NCI-H748 treated with DMSO at 0.1 percent for 48 hours (cell line): ENCODE results near the gene AMFR.

Experiments used
- DNase-seq: peaks from one replicate; lab custom pipeline; 2025; lab: John Stamatoyannopoulos, UW

AMFR gene

DNA sequence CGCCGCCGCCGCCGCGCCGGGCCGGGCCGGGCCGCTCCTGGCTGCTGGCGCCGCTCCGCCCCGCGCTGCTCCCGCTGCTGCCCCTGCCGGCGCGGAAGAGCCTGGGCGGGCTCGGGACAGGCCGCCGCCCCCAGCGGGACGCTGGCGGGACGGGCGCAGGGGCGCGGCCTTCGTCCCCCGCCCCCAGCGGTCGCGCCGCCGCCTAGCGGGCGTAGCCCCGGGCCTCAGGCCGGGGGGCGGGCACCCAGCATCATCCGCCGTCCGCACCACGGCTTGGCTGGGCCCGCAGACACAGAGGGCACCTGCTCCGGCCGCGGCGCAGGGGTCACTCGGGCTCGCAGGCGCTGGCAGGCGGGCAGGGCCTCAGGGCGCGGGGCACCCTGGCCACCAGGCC, at the start of gene AMFR:
Gene AMFR (minus strand): TSS at position 107 of the 394 bp plus-strand sequence. CDS start 218 bp downstream, outside the sequence.
- DNase-seq = no peak

- DNase-seq = no peak
These were observed 45.3 kb upstream of the AMFR start for GRCh38 chr16:56470666-56471065.

DNA sequence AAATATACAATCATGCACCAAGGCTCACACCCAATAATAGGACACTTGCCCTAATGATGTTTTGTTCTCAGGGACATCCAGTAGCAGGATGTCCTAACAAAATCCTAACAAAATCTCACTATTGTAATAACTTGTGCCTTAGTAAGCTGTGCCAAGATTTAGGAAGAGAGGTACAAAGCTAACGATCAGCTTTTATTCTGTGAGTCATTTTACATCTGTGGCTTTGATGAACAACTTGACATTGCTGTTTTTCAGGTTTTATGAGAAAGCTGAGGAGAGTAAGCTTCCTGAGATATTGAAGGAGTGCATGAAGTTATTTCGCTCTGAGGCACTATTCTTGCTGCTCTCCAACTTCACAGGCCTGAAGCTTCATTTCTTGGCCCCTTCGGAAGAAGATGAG, 44.9 kb upstream of the AMFR start:
- no peak for DNase-seq

DNA sequence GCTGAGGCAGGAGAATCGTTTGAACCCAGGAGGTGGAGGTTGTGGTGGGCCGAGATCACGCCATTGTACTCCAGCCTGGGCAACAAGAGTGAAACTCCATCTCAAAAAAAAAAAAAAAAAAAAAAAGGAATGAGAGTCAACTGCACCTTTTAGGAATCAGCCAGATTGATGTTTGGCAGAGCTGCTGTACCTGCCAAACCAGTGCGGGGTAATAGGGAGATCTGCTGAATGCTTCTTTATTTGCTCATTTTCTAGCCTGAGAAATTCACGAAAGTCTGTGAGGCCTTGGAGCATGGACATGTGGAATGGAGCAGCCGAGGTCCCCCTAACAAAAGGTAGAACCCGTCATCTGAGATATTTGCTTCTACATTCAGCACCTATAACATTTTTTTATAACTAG, 44.4 kb upstream of the AMFR start:
- DNase-seq = no peak

GRCh38 chr16:56468800-56469199, 43.5 kb upstream of the AMFR start:
- no peak for DNase-seq

DNA sequence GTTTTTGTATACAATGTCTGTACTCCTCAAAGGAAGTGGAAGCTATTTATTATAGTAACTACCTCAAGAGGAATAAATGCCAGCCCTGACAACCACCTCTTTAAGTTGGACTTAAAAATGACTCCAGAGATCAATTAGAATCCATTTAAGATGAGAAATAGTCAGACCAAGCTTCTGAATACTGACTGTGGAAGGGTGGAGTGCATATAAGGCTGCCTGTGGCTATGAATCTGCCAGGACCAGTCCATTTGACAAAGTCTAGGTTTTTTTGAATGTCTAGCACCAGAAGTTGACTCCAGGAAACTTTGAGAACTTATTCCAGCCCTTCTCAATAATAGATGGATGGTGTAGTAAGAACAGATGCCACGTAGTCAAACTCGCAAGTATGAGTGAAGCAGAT, 41.0 kb upstream of the AMFR start:
- DNase-seq = no peak

DNA sequence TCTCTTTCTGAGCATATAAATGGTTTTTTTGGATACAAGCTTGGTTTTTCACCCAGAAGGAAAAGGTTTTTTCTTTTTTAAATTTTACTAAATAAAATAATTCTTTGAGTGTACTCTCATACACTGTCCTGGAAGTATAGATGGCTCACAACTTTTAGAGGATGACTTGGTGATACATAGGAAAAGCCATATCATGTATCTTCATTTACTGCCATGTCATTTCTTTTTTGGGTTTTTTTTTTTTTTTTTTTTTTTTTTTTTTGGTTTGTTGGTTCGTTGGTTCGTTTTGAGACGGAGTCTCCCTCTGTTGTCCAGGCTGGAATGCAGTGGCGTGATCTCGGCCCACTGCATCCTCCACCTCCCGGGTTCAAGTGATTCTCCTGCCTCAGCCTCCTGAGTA, 37.8 kb upstream of the AMFR start:
- DNase-seq = no peak

DNA sequence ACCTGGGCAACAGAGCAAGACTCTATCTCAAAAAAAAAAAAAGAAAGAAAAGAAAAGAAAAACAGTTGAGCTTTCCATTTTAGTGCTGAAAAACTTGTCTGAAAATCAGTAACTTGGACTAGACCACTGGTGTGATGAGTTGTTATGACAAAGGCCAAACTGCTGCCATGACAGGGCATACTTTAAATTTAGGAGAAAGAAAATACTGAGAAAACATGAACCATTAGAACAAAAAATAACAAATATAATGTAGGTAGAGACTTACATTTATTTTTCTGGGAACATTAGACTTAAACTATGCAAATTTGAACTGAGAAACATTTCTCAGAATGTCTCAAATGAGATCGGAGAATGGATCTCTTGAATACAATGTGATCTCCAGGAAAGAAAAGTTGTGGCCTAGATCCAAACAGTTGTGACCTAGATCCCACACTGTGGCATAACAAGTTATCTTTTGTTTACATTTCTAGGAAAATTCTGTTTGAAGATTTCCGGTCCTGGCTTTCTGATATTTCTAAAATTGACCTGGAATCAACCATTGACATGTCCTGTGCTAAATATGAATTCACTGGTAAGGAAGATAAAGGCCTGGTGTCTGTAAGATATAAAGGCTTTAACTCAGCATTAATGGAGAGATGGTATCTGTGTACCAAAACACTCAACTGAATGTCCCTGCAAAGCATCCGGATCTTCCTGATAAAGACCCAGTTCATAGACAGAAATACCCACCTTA, 36.9 kb upstream of the AMFR start:
- DNase-seq = no peak

GRCh38 chr16:56460101-56460500, 34.8 kb upstream of the AMFR start:
- no peak for DNase-seq

GRCh38 chr16:56457927-56458470, 32.7 kb upstream of the AMFR start:
- DNase-seq = no peak

- DNase-seq = no peak
These were observed 26.7 kb upstream of the AMFR start for GRCh38 chr16:56451753-56452689.

DNA sequence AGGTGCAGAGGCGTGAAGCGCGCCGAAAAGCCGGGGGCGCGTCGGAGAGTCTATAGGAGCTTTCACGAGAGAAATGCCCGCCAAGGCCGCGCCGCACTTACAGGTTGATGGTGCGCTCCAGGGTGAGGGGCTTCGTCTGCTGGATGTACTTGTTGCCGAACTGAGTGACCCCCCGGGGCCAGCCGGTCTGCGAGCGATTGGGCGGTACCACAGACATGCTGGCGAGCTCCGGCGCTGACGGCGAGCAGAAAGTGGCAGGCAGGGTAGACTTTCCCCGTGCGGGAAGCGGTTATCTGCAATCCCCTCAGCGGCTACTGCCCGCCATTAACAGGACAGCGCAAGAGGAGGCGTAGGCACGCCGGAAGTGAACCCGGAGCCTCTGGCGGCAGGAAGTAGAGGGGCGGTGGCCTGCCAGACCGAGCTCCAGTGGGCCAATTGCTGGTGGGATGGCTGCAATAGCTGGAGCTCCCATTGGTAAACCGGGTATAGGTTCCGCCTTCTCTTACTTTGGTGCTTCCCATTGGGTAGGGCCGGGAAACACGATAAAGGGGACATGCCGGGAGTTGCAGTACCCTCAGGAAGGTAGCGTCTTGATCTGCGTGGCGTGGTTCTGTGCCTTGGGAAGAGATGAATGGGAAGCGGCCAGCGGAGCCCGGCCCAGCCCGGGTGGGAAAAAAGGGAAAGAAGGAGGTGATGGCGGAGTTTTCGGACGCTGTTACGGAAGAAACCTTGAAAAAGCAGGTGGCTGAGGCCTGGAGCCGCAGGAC, 25.8 kb upstream of the AMFR start, which contains the start of the genes NUDT21 and OGFOD1:
Gene NUDT21 (minus strand): TSS at position 347 of the 767 bp plus-strand sequence. CDS start 130 bp downstream, at position 217.
Gene OGFOD1 (plus strand): TSS at position 569 of the 767 bp plus-strand sequence. CDS start 59 bp downstream, at position 628.
- DNase-seq = peak; percentile 91

DNA sequence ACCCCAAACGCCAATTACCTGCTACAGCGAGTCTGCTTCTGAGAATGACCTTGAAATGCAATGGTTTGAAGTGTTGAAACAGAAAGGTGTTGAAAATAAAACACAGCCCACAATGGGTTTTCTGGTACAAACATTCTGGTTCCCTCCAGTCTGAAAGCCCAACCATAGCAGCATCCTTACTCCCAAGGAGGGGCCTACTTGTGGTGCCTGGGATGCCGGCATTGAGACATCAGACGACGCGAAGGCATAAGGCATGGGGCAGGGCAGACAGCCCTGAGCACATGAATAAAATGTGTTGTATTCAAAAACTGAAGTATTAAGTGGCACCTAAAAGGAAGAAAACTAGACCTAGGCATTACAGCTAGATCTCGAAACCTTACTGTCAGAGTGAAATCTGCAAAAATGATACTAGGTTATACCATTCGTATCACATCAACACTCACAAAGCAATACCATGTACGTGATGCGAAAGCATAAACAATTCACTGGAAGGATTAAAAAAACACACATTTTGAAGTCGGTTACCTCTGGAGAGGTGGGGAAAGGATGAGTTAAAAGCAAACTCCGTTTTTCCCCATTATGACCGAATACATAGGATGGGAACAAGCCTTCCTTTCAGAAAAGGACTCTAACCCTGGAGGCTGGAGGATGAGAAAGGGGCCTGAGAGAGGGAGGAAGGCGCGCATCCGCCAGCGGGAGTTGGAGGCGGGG, 25.1 kb upstream of the AMFR start:
- no peak for DNase-seq

- no peak for DNase-seq
These were observed 22.7 kb upstream of the AMFR start for GRCh38 chr16:56448005-56448404.

DNA sequence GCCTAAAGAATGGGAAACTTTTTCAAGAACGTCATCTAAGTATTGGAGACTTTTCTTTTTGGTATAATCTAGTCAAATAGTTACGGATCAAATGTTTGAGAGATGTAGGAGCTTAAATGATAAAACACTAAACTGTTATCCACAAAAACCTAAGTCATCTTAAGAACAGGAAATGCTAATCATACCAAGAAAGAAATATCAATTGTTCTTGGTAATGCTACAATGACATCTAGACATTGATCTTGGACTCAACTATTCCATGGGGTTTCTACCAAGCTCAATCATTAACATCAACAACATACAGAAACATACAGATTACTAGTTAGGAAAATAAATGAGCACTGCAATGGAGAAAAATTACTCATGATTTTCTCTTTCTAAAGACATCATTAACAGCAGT, 21.9 kb upstream of the AMFR start:
- DNase-seq = no peak

- DNase-seq = no peak
These were observed 12.7 kb upstream of the AMFR start for GRCh38 chr16:56438038-56438437.

GRCh38 chr16:56436258-56436657, 10.9 kb upstream of the AMFR start:
- no peak for DNase-seq

DNA sequence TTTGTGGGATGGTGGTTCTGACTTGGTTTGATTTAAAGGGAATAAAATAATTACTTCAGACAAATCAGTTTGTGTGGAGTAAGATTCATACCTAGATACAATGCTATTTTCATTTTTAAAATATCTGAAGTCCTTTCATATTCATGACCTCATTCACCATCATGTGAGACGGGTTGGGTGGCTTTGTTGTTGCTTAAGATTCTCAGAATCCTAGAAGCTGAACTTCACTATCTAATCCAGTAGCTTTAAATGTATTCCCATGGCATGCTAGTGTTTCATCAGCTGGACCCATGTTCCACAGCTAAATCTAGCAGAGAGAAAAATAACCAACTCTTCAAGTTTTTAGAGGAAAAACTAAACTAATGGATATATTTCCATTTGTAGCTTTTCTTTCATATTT, 2.7 kb upstream of the AMFR start:
- DNase-seq = no peak

- no peak for DNase-seq
These were observed 1.2 kb upstream of the AMFR start for GRCh38 chr16:56426585-56426984.

DNA sequence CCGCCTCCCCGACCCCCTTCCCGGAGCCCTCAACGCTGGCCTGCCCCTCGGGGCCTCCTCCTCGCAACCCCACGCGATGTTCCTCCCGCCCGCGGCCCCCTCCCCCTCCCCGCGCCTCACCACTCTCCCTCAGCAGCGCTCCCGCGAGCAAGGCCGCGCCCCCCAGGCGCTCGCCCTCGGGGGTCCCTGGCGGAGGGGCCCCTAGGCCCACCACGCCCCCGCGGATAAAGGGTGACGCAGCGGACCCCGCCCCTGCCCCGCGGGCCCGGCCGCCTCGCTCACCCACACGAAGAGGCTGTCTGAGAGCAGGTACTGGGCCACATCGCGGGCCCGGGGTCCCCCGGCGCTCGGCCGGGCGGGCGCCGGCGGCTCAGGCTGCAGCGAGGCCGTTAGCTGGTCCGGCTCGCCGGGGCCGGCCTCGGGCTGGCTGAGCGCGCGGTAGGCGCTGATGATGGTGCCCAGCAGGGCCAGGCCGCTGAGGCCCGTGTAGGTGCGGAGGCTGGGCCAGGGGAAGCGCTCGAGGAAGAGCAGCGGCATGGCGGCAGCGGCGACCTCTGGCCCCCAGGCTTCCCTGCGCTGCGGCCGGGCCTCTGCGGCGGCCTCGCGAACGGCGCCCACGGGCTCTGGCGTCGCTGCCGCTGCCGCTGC, 430 bp downstream of the AMFR start:
- DNase-seq = no peak

DNA sequence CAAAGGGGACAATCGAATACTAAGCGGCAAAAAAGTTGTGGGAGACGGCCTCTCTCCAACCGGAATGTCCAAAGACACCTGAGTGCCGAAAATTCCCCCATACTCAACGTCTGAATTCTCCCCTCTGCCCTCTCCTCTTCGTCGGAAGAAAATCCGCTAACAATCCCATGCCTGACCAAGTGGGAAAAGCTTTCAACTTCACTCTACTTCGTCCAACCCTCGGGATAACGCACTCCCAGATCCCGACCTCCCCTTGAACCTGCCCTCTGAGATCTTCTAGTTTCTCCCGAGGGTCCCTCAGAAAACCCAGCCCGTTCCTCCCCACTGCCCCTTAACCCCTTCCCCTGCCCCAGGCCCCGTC, 961 bp downstream of the AMFR start:
- DNase-seq = no peak
